ENCODE data around the gene ZSWIM4.
A peak's percentile ranks its signal among the peaks of the same experiment; 100 is the strongest.

Gene ZSWIM4

GRCh38 chr19:13764821-13765394 lies 30.3 kb upstream of the ZSWIM4 start:
- DNase-seq (ENCODE audit: low spot score): no peak
- CTCF ChIA-PET: interaction anchor here (0.7 to 1.6 kb wide), 2 partner anchors 13 to 75 kb away, joined by 3 to 4 read pairs; no protein-coding TSS in a partner anchor
- TF ChIP-seq, protein P1, sequence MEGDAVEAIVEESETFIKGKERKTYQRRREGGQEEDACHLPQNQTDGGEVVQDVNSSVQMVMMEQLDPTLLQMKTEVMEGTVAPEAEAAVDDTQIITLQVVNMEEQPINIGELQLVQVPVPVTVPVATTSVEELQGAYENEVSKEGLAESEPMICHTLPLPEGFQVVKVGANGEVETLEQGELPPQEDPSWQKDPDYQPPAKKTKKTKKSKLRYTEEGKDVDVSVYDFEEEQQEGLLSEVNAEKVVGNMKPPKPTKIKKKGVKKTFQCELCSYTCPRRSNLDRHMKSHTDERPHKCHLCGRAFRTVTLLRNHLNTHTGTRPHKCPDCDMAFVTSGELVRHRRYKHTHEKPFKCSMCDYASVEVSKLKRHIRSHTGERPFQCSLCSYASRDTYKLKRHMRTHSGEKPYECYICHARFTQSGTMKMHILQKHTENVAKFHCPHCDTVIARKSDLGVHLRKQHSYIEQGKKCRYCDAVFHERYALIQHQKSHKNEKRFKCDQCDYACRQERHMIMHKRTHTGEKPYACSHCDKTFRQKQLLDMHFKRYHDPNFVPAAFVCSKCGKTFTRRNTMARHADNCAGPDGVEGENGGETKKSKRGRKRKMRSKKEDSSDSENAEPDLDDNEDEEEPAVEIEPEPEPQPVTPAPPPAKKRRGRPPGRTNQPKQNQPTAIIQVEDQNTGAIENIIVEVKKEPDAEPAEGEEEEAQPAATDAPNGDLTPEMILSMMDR (conservative IDR thresholded peaks at IDR 0.05; ENCODE audit: low read depth): no peak
- POLR2A ChIA-PET (ENCODE audit: low non-redundant PET): interaction anchor here (0.5 to 1.1 kb wide), 4 partner anchors 16 to 69 kb away, joined by 3 to 6 read pairs (median 4); a partner anchor contains a TSS
- H3K27ac ChIP-seq: peak overlapping the region; percentile 80

DNA sequence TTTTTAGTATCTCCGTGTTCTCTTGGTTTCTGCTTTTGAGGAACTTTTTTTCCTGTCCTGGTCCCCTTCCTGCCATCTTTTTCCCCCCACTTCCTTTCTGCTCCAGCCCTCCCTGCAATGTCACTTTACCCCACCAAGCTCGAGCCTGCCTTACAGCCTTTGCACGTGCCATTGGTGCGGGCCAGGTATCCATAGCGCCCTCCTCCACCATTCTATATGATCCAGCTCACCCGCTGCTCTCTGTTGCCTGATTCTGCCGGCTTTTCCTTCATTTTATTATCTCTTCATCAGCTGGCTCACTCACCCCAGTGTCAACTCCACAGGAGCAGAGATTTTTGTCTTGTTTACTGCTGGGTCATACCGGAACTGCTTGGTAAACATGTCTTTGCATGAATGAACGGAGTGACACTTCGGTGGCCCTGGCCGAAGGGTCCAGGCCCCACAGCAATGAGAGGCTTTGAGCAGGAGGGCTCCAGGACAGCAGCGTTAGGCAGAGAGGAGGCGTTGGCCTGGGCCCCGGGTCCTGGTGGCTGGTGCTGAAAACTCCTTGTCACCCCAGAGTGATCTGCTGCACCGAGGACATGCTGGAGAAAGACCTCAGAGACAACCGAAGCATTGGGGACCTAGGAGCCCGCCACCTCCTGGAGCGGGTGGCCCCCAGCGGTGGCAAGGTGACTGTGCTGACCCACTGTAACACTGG lies 29.7 kb upstream of the ZSWIM4 start:
- peak overlapping the region; percentile 80 for H3K27ac ChIP-seq
- CTCF ChIA-PET: interaction anchor here (0.7 to 1.6 kb wide), 2 partner anchors 14 to 74 kb away, joined by 3 to 4 read pairs; no protein-coding TSS in a partner anchor
- DNase-seq (ENCODE audit: low spot score): no peak
- POLR2A ChIA-PET (ENCODE audit: low non-redundant PET): interaction anchor here (0.5 to 1.1 kb wide), 2 partner anchors 18 to 21 kb away, joined by 4 to 6 read pairs; a partner anchor contains a TSS
- TF ChIP-seq, protein P1 (conservative IDR thresholded peaks at IDR 0.05; ENCODE audit: low read depth): no peak

- TF ChIP-seq, protein P1 (conservative IDR thresholded peaks at IDR 0.05; ENCODE audit: low read depth): no peak
- CTCF ChIA-PET: interaction anchor here (0.5 to 1.6 kb wide), 2 partner anchors 15 to 27 kb away, joined by 3 to 4 read pairs; no protein-coding TSS in a partner anchor
- H3K27ac ChIP-seq: peak overlapping the region; percentile 80
- no peak for DNase-seq (ENCODE audit: low spot score)
- POLR2A ChIA-PET (ENCODE audit: low non-redundant PET): no interaction called here
These were observed 29.2 kb upstream of the ZSWIM4 start for GRCh38 chr19:13766095-13766481.

DNA sequence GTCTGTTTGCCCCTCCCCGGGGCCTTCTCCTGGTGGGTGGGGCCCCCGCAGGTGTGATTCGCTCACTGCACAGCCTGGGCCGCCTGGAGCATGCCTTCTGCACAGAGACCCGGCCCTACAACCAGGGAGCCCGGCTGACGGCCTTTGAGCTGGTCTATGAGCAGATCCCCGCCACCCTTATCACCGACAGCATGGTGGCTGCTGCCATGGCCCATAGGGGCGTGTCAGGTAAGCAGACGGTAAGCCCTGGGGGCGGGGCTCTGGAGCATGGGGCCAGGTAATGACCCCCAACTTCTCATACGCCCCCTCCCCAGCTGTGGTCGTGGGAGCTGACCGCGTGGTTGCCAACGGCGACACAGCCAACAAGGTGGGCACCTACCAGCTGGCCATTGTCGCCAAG lies 26.7 kb upstream of the ZSWIM4 start:
- TF ChIP-seq, protein P1 (conservative IDR thresholded peaks at IDR 0.05; ENCODE audit: low read depth): no peak
- no peak for DNase-seq (ENCODE audit: low spot score)
- CTCF ChIA-PET: interaction anchor here (1.1 kb wide), 1 partner anchor 121 kb away, joined by 3 read pairs; no protein-coding TSS in a partner anchor
- peak overlapping the region; percentile 14 for H3K27ac ChIP-seq
- POLR2A ChIA-PET (ENCODE audit: low non-redundant PET): no interaction called here

DNA sequence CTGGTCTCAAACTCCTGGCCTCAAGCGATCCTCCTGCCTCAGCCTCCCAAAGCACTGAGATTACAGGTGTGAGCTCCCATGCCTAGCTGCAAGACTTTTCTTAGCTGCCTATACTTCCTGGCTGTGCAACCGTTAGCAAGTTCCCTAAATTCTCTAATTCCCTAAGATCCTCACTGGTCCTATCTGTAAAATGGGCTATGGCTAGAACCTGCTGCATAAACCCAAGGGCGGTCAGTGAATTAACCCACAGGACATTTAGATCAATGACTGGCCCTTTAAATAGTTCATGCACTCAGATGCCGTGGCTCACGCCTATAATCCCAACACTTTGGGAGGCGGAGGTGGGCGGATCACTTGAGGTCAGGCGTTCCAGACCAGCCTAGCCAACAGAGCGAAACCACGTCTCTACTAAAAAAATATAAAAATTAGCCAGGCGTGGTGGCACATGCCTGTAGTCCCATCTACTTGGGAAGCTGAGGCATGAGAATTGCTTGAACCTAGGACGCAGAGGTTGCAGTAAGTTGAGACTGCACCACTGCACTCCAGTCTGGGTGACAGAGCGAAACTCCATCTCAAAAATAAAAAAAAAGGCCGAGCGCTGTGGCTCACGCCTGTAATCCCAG lies 25.1 kb upstream of the ZSWIM4 start:
- H3K27ac ChIP-seq: peak overlapping the region; percentile 41
- TF ChIP-seq, protein P1 (conservative IDR thresholded peaks at IDR 0.05; ENCODE audit: low read depth): no peak
- no peak for DNase-seq (ENCODE audit: low spot score)
- CTCF ChIA-PET: interaction anchor here (0.6 to 0.7 kb wide), 2 partner anchors 259 to 990 kb away, joined by 3 to 6 read pairs; no protein-coding TSS in a partner anchor
- POLR2A ChIA-PET (ENCODE audit: low non-redundant PET): no interaction called here

Measured in RWPE1 (cell line).